Stimulated activated CD8-positive, alpha-beta memory T cell treated with anti-CD3 and anti-CD28 coated beads, Interleukin-12 subunit alpha, Interleukin-12 subunit beta, amount 100 ng/mL, for 4 hours (primary cell): ENCODE measurements around the gene INSIG1.

Source experiments
- DNase-seq: peaks from one replicate; pipeline ENCODE4 v3.0.0-alpha.2; 2020; ENCODE audit warnings: low read depth

Gene INSIG1

GRCh38 chr7:155297517-155298287, at the start of gene INSIG1:
Gene INSIG1, plus strand, starts transcription at chr7:155297878. Its CDS starts 408 bp downstream, at chr7:155298286.
- peak; percentile 91 for DNase-seq

- no peak for DNase-seq
Measured at GRCh38 chr7:155248366-155248756, 49.3 kb upstream of the INSIG1 start.

DNA sequence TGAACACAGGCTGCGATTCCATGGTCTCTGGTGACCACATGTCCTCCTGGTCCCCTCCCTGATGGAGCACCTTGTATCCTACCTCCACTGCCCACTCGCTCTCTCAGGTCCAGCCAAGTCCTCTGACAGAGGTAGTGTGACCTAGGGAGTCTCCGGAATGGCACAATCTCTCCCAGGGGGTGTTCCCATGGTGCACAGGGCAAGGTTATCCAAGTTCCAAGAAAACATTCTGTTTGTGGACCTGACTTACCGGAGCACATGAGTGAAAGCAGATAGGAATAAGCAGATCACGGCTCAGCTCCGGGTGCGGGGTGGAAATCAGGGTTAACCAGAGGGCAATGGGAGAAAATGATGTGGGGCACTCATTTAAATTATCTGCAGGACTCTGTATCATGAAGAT, 45.8 kb upstream of the INSIG1 start:
- no peak for DNase-seq

GRCh38 chr7:155252444-155252887, 45.2 kb upstream of the INSIG1 start:
- no peak for DNase-seq

DNA sequence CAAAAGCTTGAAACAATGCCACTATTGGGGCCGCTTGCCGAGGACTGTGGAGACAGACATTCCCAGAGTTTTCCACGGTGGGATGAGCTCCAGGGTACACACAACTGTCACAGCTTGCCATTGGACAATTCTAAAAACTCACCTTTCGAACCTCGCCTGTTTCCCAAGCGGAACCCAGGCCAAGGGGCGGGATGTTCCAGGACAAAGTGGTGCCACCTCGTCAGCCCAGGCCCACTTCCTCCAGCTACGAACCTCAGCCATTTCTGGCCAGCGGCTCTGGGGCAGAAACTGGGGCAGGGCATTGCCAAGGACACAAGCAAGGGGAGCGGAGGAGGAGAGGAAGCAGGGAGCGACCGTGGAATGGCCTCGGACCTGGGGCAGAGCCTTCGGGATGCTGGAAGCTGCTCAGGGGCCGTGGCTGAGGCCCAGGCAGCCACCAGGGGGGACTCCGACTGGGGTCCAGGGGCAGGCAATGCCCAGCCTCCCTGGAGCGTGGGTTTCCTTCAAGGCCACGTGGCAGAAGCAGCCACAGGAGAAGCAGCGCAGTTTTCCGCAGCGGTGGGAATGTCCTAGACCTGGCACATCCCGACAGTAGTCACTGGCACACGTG, 44.7 kb upstream of the INSIG1 start:
- no peak for DNase-seq

DNA sequence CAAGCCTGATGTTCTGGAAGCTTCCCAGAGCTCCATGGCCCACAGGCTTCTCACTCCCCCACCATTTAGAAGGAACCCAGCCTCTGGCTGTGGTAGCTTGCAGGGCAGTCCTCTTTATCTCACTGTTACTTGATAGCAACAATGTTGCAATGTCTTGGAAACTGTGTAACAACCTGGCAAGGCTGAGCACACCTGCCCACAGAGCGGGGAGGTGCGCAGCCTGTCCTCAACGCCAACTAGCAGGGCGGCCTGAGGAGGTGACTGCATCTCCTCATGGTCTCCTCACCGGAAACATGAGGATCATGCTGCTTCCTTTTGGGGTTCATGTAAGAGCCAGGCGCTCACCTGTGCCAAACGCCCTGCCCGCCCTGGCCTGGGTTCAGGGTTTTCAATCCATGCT, 43.7 kb upstream of the INSIG1 start:
- DNase-seq, result no peak

DNA sequence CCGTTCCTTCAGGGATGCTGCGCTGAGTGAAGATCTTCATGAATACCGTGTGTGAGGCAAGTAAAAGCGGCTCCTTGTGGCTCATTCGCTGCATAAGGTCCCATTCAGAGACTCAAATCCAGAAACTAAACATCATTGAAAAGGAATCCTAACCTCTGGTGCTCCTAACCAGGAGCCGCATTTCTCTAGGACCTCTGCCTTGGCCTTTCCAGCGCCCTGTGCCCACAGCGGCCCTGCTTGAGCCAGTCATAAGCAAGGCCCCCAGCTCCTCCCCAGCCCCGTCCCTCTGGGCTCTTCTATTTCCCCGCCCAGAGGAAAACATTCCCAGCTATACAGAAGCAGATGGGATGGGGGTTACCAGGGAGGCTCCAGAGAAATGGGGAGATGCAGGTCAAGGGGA, 42.6 kb upstream of the INSIG1 start:
- no peak for DNase-seq

DNA sequence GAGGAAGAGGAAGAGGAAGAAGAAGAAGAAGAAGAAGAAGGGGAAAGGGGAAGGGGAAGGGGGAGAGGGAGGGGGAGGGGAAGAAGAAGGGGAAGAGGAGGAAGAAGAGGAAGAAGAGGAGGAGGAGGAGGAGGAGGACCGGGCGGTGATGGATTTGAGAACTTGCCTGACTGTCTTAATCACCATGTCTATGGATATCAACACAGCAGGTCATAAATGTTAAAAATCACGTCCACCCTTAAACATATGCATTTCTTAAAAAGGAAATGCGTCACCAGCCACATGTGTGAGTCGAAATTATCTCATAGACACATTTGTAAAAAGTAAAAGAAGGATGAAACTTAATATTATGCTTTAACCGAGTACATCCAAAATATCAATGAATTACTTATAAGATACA, 42.1 kb upstream of the INSIG1 start:
- no peak for DNase-seq

DNA sequence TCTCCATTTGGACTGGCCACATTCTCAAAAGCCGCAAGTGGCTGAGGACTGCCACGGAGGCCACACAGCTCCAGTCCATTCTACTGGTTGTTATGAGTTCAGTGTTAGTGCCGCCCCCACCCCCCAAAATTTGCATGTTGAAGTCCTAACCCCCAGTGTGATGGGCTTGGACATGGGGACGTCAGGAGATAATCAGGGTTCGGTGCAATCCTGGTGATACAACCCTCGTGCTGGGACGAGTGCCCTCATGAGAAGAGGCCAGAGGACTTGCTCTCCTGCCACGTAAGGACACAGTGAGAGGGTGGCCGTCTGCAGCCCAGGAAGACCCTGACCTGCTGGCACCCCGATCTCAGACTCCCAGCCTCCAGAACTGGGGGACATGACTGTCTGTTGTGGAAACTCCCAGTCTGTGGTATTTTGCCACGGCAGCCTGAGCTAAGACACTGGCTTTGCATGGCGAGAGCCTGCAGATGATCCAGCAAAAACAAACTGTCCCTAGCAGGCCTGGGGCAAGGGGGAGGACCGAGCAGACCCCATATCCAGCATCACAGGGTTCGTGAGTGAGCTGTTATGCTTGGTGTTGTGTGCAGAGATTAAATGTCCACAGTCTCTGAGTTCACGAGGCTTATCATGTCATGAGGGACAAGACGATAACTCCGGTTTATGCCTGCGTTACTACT, 41.5 kb upstream of the INSIG1 start:
- no peak for DNase-seq

GRCh38 chr7:155256761-155257481, 40.8 kb upstream of the INSIG1 start:
- DNase-seq, result no peak

- no peak for DNase-seq
Measured at GRCh38 chr7:155257482-155258225, 40.0 kb upstream of the INSIG1 start.

GRCh38 chr7:155258226-155258560, 39.5 kb upstream of the INSIG1 start:
- DNase-seq, result no peak

GRCh38 chr7:155259866-155260497, 37.7 kb upstream of the INSIG1 start:
- DNase-seq, result no peak

- no peak for DNase-seq
Measured at GRCh38 chr7:155260498-155260872, 37.2 kb upstream of the INSIG1 start.

DNA sequence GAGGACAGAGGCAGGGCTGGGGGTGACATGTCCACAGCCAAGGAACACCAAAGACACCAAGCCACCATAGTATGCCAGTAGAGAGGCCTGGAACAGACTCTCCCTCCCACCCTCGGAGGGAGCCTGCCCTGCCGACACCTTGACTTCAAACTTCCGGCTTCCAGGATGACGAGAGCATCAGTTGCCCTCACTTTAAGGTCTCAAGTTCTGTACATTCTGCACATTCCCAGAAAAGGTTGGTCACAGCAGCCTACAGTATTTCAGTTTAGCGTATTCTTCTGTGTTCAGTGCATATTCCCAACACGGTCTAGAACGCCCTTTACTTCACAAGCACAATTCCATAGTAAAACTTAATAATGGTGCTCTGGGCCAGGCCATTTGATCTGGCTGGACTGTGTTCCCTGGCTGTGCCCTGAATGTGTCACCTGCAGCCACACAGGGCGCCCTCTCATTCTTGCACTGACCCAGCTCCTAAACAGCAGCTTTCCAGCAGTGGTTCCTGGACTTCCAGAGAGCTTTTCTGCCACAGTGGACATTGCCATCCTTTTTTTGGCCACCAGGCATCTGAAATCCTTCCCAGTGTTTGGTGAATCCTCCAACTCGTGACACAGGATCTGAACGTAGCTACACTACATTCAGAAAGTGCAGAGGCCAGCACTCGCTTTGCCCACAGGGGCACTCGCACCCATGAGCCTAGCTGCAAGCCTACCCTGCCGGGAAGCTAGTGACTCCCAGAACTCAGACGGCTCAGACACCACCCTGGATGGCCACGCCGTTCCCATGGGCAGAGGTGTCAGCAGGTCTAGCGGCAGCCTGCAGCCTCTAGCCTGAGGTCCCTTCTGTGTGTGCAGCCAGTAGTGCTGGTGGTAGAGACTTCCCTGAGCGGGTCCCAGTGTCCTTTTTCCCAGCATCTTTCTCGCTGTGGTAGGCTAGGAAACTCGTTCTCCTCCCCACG, 36.4 kb upstream of the INSIG1 start:
- DNase-seq, result no peak

DNA sequence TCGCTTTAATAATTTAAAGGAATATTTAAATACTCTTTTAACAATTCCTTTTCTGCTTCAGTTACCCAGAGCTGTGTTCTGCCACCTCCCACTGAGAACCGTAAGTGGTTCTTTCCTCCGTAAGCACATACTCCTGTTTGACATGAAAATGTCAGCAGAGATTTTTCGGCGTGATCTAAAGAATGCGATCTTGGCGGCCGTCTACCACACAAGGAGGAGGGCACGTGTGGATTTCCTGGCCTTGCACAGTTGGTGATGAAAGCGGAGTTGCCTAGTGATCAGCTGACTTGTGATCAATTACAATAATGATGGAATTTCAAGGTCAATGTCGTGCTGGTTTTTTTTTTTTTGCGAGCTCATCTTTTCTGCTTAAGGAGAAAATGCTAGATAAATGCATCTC, 35.6 kb upstream of the INSIG1 start:
- DNase-seq, result no peak

DNA sequence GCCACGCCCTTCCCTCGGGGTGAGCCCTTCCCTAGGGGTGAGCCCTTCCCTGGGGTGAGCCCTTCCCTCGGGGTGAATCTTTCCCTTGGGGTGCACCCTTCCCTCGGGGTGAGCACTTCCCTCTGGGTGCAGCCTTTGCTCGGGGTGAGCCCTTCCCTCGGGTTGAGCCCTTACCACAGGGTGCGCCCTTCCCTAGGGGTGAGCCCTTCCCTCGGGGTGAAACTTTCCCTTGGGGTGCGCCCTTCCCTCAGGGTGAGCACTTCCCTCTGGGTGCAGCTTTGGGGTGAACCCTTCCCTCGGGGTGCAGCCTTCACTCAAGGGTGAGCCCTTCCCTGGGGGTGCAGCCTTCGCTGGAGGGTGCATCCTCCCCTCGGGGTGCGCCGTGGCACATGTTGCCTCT, 34.6 kb upstream of the INSIG1 start:
- DNase-seq, result no peak

DNA sequence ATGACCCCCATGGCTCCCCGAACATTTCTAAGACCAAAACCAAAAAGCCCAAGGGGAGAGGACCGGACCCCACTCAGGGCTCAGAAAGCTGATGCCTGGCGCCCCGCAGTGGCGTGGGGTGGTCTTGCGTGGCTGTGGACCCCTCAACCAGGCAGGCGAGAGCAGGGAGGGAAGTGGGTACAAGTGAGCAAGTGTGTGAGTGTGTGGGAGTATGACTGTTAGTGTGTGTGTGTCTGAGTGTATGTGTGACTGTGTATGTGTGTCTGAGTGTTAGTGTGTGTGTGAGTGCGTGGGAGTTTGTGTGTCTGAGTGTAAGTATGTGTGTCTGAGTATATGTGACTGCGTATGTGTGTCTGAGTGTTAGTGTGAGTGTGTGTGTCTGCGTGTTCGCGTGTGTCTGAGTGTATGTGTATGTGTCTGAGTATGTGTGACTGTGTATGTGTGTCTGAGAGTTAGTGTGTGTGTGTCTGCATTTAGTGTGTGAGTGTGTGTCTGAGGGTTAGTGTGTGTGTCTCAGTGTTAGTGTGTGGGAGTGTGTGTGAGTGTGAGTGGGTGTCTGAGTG, 34.0 kb upstream of the INSIG1 start:
- DNase-seq, result no peak

DNA sequence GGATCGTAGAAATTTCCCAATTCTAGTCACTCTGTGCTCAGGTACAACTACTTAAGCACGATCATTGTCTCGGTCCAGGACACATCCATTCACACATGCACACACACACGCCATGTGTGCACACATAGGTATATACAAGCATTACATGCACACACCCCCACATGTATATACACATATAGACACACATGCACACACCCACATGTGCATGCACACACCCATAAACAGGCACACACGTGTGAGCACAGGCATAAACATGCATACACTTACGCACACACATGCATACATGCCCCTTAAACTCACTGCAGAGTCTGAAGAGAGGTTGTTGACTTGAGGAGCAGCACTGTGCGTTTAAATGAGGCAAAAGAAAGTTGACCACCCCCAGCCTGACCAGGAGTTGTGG, 32.5 kb upstream of the INSIG1 start:
- no peak for DNase-seq

- DNase-seq, result no peak
Measured at GRCh38 chr7:155265961-155266360, 31.7 kb upstream of the INSIG1 start.
